DMS 273 treated with DMSO at 0.1 percent for 48 hours (cell line): ENCODE measurements around the gene ACBD5.
"Not testable (repeated sequence)": the region's sequence is repeated elsewhere in the genome, so short reads cannot be mapped to it uniquely, and the experiment has no call there.

ENCODE experiments used
- DNase-seq: peaks from one replicate; lab custom pipeline; 2025; lab: John Stamatoyannopoulos, UW

Gene ACBD5

GRCh38 chr10:27241010-27241651 is 534 bp upstream of the ACBD5 start:
- no peak for DNase-seq

- DNase-seq = not testable (repeated sequence)
Measured at GRCh38 chr10:27237531-27237930, 3.1 kb downstream of the ACBD5 start.

GRCh38 chr10:27236589-27237128 is 3.9 kb downstream of the ACBD5 start:
- DNase-seq = not testable (repeated sequence)

- no peak for DNase-seq
Measured at GRCh38 chr10:27235706-27236105, 4.9 kb downstream of the ACBD5 start.

- DNase-seq = no peak
Measured at GRCh38 chr10:27230022-27230421, 10.6 kb downstream of the ACBD5 start.

GRCh38 chr10:27225642-27226257 is 14.8 kb downstream of the ACBD5 start:
- no peak for DNase-seq

- no peak for DNase-seq
Measured at GRCh38 chr10:27225011-27225590, 15.5 kb downstream of the ACBD5 start.

GRCh38 chr10:27223964-27224363 is 16.6 kb downstream of the ACBD5 start:
- DNase-seq = no peak

GRCh38 chr10:27207350-27207749 is 33.2 kb downstream of the ACBD5 start:
- no peak for DNase-seq

GRCh38 chr10:27203806-27204205 is 36.8 kb downstream of the ACBD5 start:
- DNase-seq = no peak

GRCh38 chr10:27197980-27198620 is 42.5 kb downstream of the ACBD5 start:
- no peak for DNase-seq

GRCh38 chr10:27192284-27192683 is 48.3 kb downstream of the ACBD5 start:
- no peak for DNase-seq

GRCh38 chr10:27190508-27190907 is 50.1 kb downstream of the ACBD5 start:
- DNase-seq = no peak

GRCh38 chr10:27188897-27189296 is 51.7 kb downstream of the ACBD5 start:
- no peak for DNase-seq

GRCh38 chr10:27188259-27188658 is 52.3 kb downstream of the ACBD5 start:
- no peak for DNase-seq

- DNase-seq = no peak
Measured at GRCh38 chr10:27169849-27170248, 70.7 kb downstream of the ACBD5 start.

GRCh38 chr10:27158421-27158820 is 82.2 kb downstream of the ACBD5 start:
- DNase-seq = no peak

- DNase-seq = no peak
Measured at GRCh38 chr10:27157150-27157549, 83.4 kb downstream of the ACBD5 start.

GRCh38 chr10:27156566-27156965 is 84.0 kb downstream of the ACBD5 start:
- DNase-seq = not testable (repeated sequence)

GRCh38 chr10:27155066-27155754 is 85.4 kb downstream of the ACBD5 start, which contains the start of gene MASTL:
TSS of gene MASTL (plus strand) at chr10:27155352. CDS start at chr10:27155427, 75 bp downstream.
- peak; percentile 58 for DNase-seq

GRCh38 chr10:27153845-27154193 is 86.8 kb downstream of the ACBD5 start:
- no peak for DNase-seq

- no peak for DNase-seq
Measured at GRCh38 chr10:27153329-27153728, 87.3 kb downstream of the ACBD5 start.
